Brain microvascular endothelial cell (primary cell): Measurements from ENCODE around the gene CDKN3.
A peak's percentile ranks its signal among the peaks of the same experiment; 100 is the strongest.
"Not testable (repeated sequence)": the region's sequence is repeated elsewhere in the genome, so short reads cannot be mapped to it uniquely, and the experiment has no call there.

ENCODE experiments used
- DNase-seq: peaks from one replicate; pipeline ENCODE4 v3.0.0-alpha.2; 2020
- H3K27ac ChIP-seq: fragments of 250-450 bp; sonication (Bioruptor Pico); 2 replicates; pipeline ENCODE4 v1.5.1; 2020; ENCODE audit warnings: mild to moderate bottlenecking, moderate library complexity
- H3K27me3 ChIP-seq: fragments of 250-450 bp; sonication (Bioruptor Pico); replicated peaks from 2 replicates; pipeline ENCODE4 v1.5.1; 2020; ENCODE audit warnings: mild to moderate bottlenecking
- H3K36me3 ChIP-seq: fragments of 250-450 bp; sonication (Bioruptor Pico); replicated peaks from 2 replicates; pipeline ENCODE4 v1.5.1; 2020; ENCODE audit warnings: mild to moderate bottlenecking
- H3K4me3 ChIP-seq: 2 replicates; pipeline ENCODE4 v1.5.1; 2011; ENCODE audit warnings: low read depth, mild to moderate bottlenecking, control low read depth, low read length, moderate library complexity
- in situ Hi-C: cut with HindIII; loops from 2 replicates; pipeline ENCODE4 v1.10.0; 2017; ENCODE audit warnings: low sequenced_read_pairs, low pct_ligation_motif_present
- TF ChIP-seq, protein P1 (sequence below): IDR thresholded peaks from 2 replicates; pipeline ENCODE4 v1.5.1; 2011; ENCODE audit warnings: low read depth, mild to moderate bottlenecking, moderate library complexity, low read length, control low read depth, inconsistent platforms; ENCODE audit errors: missing control alignments

The CDKN3 gene

DNA sequence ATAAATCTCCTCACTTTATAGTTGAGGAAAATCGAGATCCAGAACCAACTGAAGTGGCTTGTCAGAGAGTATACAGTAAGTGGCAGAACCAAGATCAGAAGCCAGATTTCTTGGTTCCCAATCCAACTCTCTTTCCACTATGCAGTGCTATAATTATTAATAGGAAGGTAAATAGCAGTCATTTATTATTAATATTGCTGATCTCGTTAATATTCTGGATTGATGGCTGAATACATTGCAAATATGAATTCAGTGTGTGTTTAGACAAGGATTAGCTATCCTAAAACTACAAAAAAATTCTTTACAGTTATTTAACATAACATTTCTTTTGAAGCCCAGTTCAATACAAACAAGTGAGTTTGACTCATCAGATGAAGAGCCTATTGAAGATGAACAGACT lies 2.8 kb downstream of the CDKN3 start:
- TF ChIP-seq, protein P1, sequence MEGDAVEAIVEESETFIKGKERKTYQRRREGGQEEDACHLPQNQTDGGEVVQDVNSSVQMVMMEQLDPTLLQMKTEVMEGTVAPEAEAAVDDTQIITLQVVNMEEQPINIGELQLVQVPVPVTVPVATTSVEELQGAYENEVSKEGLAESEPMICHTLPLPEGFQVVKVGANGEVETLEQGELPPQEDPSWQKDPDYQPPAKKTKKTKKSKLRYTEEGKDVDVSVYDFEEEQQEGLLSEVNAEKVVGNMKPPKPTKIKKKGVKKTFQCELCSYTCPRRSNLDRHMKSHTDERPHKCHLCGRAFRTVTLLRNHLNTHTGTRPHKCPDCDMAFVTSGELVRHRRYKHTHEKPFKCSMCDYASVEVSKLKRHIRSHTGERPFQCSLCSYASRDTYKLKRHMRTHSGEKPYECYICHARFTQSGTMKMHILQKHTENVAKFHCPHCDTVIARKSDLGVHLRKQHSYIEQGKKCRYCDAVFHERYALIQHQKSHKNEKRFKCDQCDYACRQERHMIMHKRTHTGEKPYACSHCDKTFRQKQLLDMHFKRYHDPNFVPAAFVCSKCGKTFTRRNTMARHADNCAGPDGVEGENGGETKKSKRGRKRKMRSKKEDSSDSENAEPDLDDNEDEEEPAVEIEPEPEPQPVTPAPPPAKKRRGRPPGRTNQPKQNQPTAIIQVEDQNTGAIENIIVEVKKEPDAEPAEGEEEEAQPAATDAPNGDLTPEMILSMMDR: no peak
- no peak for DNase-seq
- H3K4me3 ChIP-seq: no peak overlapping the region
- H3K27me3 ChIP-seq: no peaks in the 10 kb centered on the region
- H3K36me3 ChIP-seq: no peaks in the 10 kb centered on the region
- H3K27ac ChIP-seq: no peak overlapping the region
- in situ Hi-C loops: no loop called here

DNA sequence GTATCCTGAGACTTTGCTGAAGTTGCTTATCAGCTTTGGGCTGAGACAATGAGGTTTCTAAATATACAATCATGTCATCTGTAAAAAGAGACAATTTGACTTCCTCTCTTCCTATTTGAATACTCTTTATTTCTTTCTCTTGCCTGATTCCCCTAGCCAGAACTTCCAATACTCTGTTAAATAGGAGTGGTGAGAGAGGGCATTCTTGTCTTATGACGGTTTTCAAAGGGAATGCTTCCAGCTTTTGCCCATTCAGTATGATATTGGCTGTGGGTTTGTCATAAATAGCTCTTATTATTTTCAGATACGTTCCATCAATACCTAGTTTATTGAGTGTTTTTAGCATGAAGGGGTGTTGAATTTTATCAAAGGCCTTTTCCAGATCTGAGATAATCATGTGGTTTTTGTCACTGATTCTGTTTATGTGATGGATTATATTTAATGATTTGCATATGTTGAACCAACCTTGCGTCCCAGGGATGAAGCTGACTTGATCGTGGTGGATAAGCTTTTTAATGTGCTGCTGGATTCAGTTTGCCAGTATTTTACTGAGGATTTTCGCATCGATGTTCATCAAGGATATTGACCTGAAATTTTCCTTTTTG lies 6.7 kb downstream of the CDKN3 start:
- in situ Hi-C loops, DNase-seq, H3K27ac ChIP-seq, H3K27me3 ChIP-seq, H3K36me3 ChIP-seq, H3K4me3 ChIP-seq: not testable (repeated sequence)

DNA sequence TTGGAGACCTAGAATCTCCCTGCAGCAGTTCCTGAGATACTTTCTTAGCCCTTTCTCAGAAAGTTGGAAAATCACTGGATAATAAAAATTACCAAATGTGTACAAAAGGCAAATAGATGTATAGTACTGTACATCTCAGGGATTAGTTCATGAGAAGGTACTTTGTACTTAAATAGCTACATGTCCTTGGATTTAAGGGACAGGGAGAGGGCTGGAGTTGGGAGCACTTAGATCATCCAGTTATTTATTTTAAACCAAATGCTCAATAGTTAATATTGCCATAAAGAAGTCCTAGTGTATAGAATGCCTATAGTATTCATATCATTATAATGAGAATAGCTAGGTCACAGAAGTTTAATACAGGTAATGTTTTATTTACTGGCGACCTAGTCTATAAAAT lies 13.4 kb downstream of the CDKN3 start:
- DNase-seq: no peak
- in situ Hi-C loops: no loop called here
- no peak overlapping the region for H3K27ac ChIP-seq
- TF ChIP-seq, protein P1: no peak
- no peaks in the 10 kb centered on the region for H3K27me3 ChIP-seq
- no peaks in the 10 kb centered on the region for H3K36me3 ChIP-seq
- H3K4me3 ChIP-seq: no peak overlapping the region

DNA sequence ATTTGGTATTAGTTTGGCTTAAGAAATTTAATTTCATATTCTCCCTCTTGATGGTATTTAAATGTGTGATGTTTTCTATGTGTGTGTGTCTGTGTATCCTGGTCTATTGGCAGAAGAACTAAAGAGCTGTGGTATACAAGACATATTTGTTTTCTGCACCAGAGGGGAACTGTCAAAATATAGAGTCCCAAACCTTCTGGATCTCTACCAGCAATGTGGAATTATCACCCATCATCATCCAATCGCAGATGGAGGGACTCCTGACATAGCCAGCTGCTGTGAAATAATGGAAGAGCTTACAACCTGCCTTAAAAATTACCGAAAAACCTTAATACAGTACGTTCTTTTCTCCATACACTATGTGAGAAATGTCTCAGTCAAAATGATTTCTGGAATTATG lies 14.6 kb downstream of the CDKN3 start:
- in situ Hi-C loops: no loop called here
- H3K36me3 ChIP-seq: no peaks in the 10 kb centered on the region
- DNase-seq: no peak
- H3K4me3 ChIP-seq: no peak overlapping the region
- no peak overlapping the region for H3K27ac ChIP-seq
- TF ChIP-seq, protein P1: no peak
- H3K27me3 ChIP-seq: no peaks in the 10 kb centered on the region

DNA sequence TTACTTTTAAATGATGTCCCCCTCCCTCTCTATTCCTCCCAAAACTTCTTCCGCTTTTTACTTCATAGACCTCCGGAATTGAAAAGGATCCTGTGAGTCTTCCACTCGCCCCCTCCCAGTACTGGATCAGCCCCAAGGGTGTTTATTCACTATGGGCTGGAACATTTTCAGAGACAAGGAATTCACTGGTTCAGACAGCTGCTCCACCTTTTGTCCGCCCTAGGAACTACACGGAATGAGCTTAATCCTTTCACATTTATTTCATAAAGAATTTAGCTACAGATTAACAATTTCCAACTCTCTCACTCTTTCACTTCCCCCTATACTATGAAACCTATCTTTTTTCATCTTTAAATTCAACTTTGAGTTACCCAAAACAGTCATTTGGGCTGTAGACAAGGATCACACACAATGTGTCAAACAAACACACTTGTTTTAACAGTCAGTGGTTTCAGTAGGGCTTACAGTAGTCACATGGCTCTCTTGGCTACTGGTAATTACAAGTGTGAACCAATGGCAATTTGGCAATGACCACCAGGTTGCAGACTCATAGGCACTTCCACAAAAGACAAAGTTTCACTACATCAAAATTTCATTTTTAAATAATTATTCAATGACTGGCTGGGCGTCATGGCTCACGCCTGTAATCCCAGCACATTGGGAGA lies 23.8 kb downstream of the CDKN3 start:
- Histone ChIP-seq H3K27me3 (no peaks in the 10 kb centered on the region), H3K4me3 (no peak overlapping the region), H3K36me3 (peaks cover 7% of the 10 kb centered on the region), H3K27ac (no peak overlapping the region)
- peak; percentile 54 for DNase-seq
- in situ Hi-C loops: no loop called here
- TF ChIP-seq, protein P1: peak; percentile 76

DNA sequence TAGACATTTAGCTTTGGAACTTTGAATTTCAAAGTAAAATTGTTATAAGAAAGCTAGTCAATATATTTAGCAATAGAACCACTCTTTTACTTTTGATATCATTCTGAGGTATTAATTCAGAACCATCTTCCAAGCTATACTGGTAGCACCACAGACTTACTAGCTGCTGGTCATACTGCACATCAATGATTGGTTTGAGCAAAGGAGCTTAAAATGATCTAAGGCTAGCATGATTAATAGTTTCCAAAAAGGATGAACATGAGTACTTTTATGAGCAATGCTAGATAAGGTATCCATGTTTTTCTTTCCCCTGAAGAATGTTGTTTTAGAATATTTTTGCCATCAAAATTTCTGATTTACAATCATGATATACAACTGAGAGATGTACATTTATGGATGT lies 27.2 kb downstream of the CDKN3 start:
- Histone ChIP-seq H3K27me3 (no peaks in the 10 kb centered on the region), H3K27ac (no peak overlapping the region), H3K4me3 (no peak overlapping the region), H3K36me3 (peaks cover 26% of the 10 kb centered on the region)
- DNase-seq: no peak
- TF ChIP-seq, protein P1: no peak
- in situ Hi-C loops: no loop called here
